GM12878 (cell line): ENCODE measurements around the gene QSOX1.

ENCODE experiments used
- CHD4 ChIP-seq: fragments of 200-600 bp; sonication (generic); IDR thresholded peaks from 2 replicates; pipeline ENCODE4 v1.6.1; 2016; ENCODE audit warnings: mild to moderate bottlenecking
- NFIC ChIP-seq: IDR thresholded peaks from 2 replicates; pipeline ENCODE4 v1.6.1; 2012; ENCODE audit warnings: low read depth, mild to moderate bottlenecking, inconsistent platforms, low read length, moderate library complexity
- PBX3 ChIP-seq: IDR thresholded peaks from 2 replicates; pipeline ENCODE4 v1.6.1; 2011; ENCODE audit warnings: mild to moderate bottlenecking, low read depth, low read length, moderate library complexity; ENCODE audit not compliant: insufficient replicate concordance
- POU2F2 ChIP-seq: IDR thresholded peaks from 3 replicates; pipeline ENCODE4 v1.6.1; 2011; ENCODE audit warnings: low read depth, mild to moderate bottlenecking, low read length, borderline replicate concordance

DNA sequence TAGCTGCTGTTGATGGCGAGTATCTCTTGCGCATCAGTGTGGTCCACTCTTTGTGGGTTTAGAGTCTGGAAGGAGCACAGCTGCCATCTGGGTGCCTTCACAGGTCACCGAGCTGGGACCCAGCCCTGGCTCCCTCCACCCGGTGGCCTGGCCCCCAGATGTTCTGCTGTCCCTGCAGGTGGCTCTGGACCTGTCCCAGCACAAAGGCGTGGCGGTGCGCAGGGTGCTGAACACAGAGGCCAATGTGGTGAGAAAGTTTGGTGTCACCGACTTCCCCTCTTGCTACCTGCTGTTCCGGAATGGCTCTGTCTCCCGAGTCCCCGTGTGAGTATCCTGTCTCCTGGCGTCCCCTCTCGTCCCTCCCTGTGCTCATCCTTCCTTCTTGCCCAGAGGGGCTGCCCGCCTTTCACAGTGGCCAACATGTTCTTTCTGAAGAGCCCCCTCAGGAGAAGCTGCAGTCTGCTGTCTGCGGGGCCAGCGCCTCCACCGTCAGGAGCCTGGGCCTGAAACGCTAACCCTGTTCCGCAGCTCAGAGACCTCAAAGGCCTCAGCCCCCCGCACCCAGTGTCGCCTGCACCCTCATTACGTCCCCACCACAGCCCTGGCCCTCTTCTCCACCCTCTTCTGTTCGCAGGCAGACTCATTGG, 27.4 kb downstream of the QSOX1 start:
- no peak for TF ChIP-seq CHD4
- TF ChIP-seq NFIC, result no peak
- no peak for TF ChIP-seq PBX3
- TF ChIP-seq POU2F2, result no peak
